ENCODE measurements around the gene FNBP1. TPM values are rescaled to one million over a fixed set of nuclear protein-coding genes. Genes with fewer than 3 reads are reported as not detected.

The FNBP1 gene
- total RNA-seq, 1 donor from 2014 or later, result 47.1 TPM

GRCh38 chr9:129868023-129868871 lies 174.7 kb downstream of the FNBP1 start:
- no peak overlapping the region for H3K27ac ChIP-seq
- peaks cover 0 to 17% of the 10 kb centered on the region in 2 donors for H3K36me3 ChIP-seq
- DNase-seq (ENCODE audit: extremely low spot score in 2 of 2), result no peak
- no peaks in the 10 kb centered on the region for H3K4me1 ChIP-seq
- no peaks in the 10 kb centered on the region for H3K27me3 ChIP-seq
- no peak for TF ChIP-seq CTCF (IDR thresholded peaks at IDR 0.05)
- TF ChIP-seq POLR2A (IDR thresholded peaks at IDR 0.05), result no peak
- no peak for TF ChIP-seq POLR2AphosphoS5 (IDR thresholded peaks at IDR 0.05; ENCODE audit: insufficient read depth in 1 of 2, low read depth in 1 of 2)
- H3K4me3 ChIP-seq, result no peak overlapping the region
- intact Hi-C loops (cut with DNase I), result no loop called here
- H3K9me3 ChIP-seq, result no peaks in the 10 kb centered on the region

- Histone ChIP-seq H3K36me3 (peaks cover 0 to 18% of the 10 kb centered on the region in 2 donors), H3K27ac (no peak overlapping the region), H3K27me3 (no peaks in the 10 kb centered on the region), H3K4me1 (no peaks in the 10 kb centered on the region), H3K4me3 (no peak overlapping the region), H3K9me3 (no peaks in the 10 kb centered on the region)
- TF ChIP-seq CTCF (IDR thresholded peaks at IDR 0.05), result no peak
- no peak for TF ChIP-seq POLR2AphosphoS5 (IDR thresholded peaks at IDR 0.05; ENCODE audit: insufficient read depth in 1 of 2, low read depth in 1 of 2)
- no peak for TF ChIP-seq POLR2A (IDR thresholded peaks at IDR 0.05)
- intact Hi-C loops (cut with DNase I), result no loop called here
- DNase-seq (ENCODE audit: extremely low spot score in 2 of 2), result no peak
Observed at GRCh38 chr9:129867136-129868022, 175.6 kb downstream of the FNBP1 start.

- Histone ChIP-seq H3K9me3 (no peaks in the 10 kb centered on the region), H3K4me1 (no peaks in the 10 kb centered on the region), H3K27me3 (no peaks in the 10 kb centered on the region), H3K4me3 (no peak overlapping the region), H3K36me3 (peaks cover 0 to 26% of the 10 kb centered on the region in 2 donors), H3K27ac (no peak overlapping the region)
- DNase-seq (ENCODE audit: extremely low spot score in 2 of 2), result no peak
- intact Hi-C loops (cut with DNase I), result no loop called here
- TF ChIP-seq POLR2AphosphoS5 (IDR thresholded peaks at IDR 0.05; ENCODE audit: insufficient read depth in 1 of 2, low read depth in 1 of 2), result no peak
- no peak for TF ChIP-seq POLR2A (IDR thresholded peaks at IDR 0.05)
- TF ChIP-seq CTCF (IDR thresholded peaks at IDR 0.05), result no peak
Observed at GRCh38 chr9:129866394-129867135, 176.4 kb downstream of the FNBP1 start.

- Histone ChIP-seq H3K4me1 (no peaks in the 10 kb centered on the region), H3K4me3 (no peak overlapping the region), H3K27ac (no peak overlapping the region), H3K27me3 (no peaks in the 10 kb centered on the region), H3K36me3 (peaks cover 0 to 34% of the 10 kb centered on the region in 2 donors), H3K9me3 (no peaks in the 10 kb centered on the region)
- intact Hi-C loops (cut with DNase I), result no loop called here
- DNase-seq (ENCODE audit: extremely low spot score in 2 of 2), result no peak
- TF ChIP-seq CTCF (IDR thresholded peaks at IDR 0.05) (no peak), POLR2A (IDR thresholded peaks at IDR 0.05) (no peak), POLR2AphosphoS5 (IDR thresholded peaks at IDR 0.05; ENCODE audit: insufficient read depth in 1 of 2, low read depth in 1 of 2) (no peak)
Observed at GRCh38 chr9:129865668-129866320, 177.2 kb downstream of the FNBP1 start.

Measured in vagina (tissue), 2 donors.